Limb (tissue), 2 donors: Measurements from ENCODE around the gene RYR1.
"Not testable (repeated sequence)": the region's sequence is repeated elsewhere in the genome, so short reads cannot be mapped to it uniquely, and the experiment has no call there.

ENCODE experiments used
- DNase-seq, 2 donors: peaks; one replicate each; pipeline ENCODE4 v3.0.0-alpha.2; 2016; ENCODE audit errors: extremely low spot score in 2 of 2

RYR1 gene

GRCh38 chr19:38488776-38489481 lies 55.4 kb downstream of the RYR1 start:
- DNase-seq, result no peak

GRCh38 chr19:38490861-38491260 lies 57.4 kb downstream of the RYR1 start:
- DNase-seq, result no peak

GRCh38 chr19:38492181-38492813 lies 58.8 kb downstream of the RYR1 start:
- DNase-seq, result no peak

GRCh38 chr19:38494379-38494778 lies 60.9 kb downstream of the RYR1 start:
- DNase-seq, result no peak

GRCh38 chr19:38495375-38495774 lies 61.9 kb downstream of the RYR1 start:
- not testable (repeated sequence) for DNase-seq

GRCh38 chr19:38496116-38496515 lies 62.6 kb downstream of the RYR1 start:
- no peak for DNase-seq

- no peak for DNase-seq
Measured at GRCh38 chr19:38496603-38497487, 63.4 kb downstream of the RYR1 start.

- DNase-seq, result no peak
Measured at GRCh38 chr19:38497907-38498306, 64.4 kb downstream of the RYR1 start.

GRCh38 chr19:38499532-38499931 lies 66.0 kb downstream of the RYR1 start:
- no peak for DNase-seq

- DNase-seq, result no peak
Measured at GRCh38 chr19:38500450-38500849, 67.0 kb downstream of the RYR1 start.

- no peak for DNase-seq
Measured at GRCh38 chr19:38502410-38503076, 69.1 kb downstream of the RYR1 start.

GRCh38 chr19:38503077-38503410 lies 69.6 kb downstream of the RYR1 start:
- DNase-seq, result no peak

- no peak for DNase-seq
Measured at GRCh38 chr19:38505958-38506357, 72.5 kb downstream of the RYR1 start.

GRCh38 chr19:38506375-38506722 lies 72.9 kb downstream of the RYR1 start:
- DNase-seq, result no peak

GRCh38 chr19:38506723-38507550 lies 73.4 kb downstream of the RYR1 start:
- DNase-seq, result peak; percentile 24 to 64

GRCh38 chr19:38507551-38508127 lies 74.1 kb downstream of the RYR1 start:
- no peak for DNase-seq

- DNase-seq, result no peak
Measured at GRCh38 chr19:38508507-38508906, 75.0 kb downstream of the RYR1 start.

- DNase-seq, result no peak
Measured at GRCh38 chr19:38509027-38509426, 75.5 kb downstream of the RYR1 start.

- no peak for DNase-seq
Measured at GRCh38 chr19:38511074-38511708, 77.7 kb downstream of the RYR1 start.

GRCh38 chr19:38512277-38512676 lies 78.8 kb downstream of the RYR1 start:
- DNase-seq, result no peak
